Measurements from ENCODE around the gene FRMD5. TPM values are rescaled to one million over a fixed set of nuclear protein-coding genes. Genes with fewer than 3 reads are reported as not detected.

Gene FRMD5
- total RNA-seq, 2 donors from 2014 or later: not detected

- Mint-ChIP-seq H3K9me3 (no peaks in the 10 kb centered on the region), H3K27me3 (peaks cover 30 to 41% of the 10 kb centered on the region in 2 donors), H3K36me3 (no peaks in the 10 kb centered on the region), H3K27ac (no peak overlapping the region), H3K4me3 (no peak overlapping the region), H3K4me1 (ENCODE audit: low read depth in 2 of 2) (no peaks in the 10 kb centered on the region)
- DNase-seq (ENCODE audit: low spot score) (no peak), ATAC-seq (no peak)
Measured at GRCh38 chr15:44149224-44149623, 45.8 kb downstream of the FRMD5 start.

GRCh38 chr15:44148580-44148979 lies 46.5 kb downstream of the FRMD5 start:
- peaks cover 30 to 39% of the 10 kb centered on the region in 2 donors for H3K27me3 Mint-ChIP-seq
- H3K4me3 Mint-ChIP-seq: no peak overlapping the region
- no peak overlapping the region for H3K27ac Mint-ChIP-seq
- ATAC-seq (no peak), DNase-seq (ENCODE audit: low spot score) (no peak)
- H3K9me3 Mint-ChIP-seq: no peaks in the 10 kb centered on the region
- H3K4me1 Mint-ChIP-seq (ENCODE audit: low read depth in 2 of 2): no peaks in the 10 kb centered on the region
- H3K36me3 Mint-ChIP-seq: no peaks in the 10 kb centered on the region

- Mint-ChIP-seq H3K4me1 (ENCODE audit: low read depth in 2 of 2) (no peaks in the 10 kb centered on the region), H3K27me3 (peaks cover 29 to 30% of the 10 kb centered on the region in 2 donors), H3K4me3 (no peak overlapping the region), H3K27ac (no peak overlapping the region), H3K9me3 (no peaks in the 10 kb centered on the region), H3K36me3 (no peaks in the 10 kb centered on the region)
- DNase-seq (ENCODE audit: low spot score): no peak
- no peak for ATAC-seq
Measured at GRCh38 chr15:44147636-44148035, 47.4 kb downstream of the FRMD5 start.

- Mint-ChIP-seq H3K36me3 (no peaks in the 10 kb centered on the region), H3K9me3 (no peaks in the 10 kb centered on the region), H3K27ac (no peak overlapping the region), H3K4me3 (no peak overlapping the region), H3K4me1 (ENCODE audit: low read depth in 2 of 2) (no peaks in the 10 kb centered on the region), H3K27me3 (peaks cover 23 to 24% of the 10 kb centered on the region in 2 donors)
- ATAC-seq (no peak), DNase-seq (ENCODE audit: low spot score) (no peak)
Measured at GRCh38 chr15:44145495-44145894, 49.6 kb downstream of the FRMD5 start.

GRCh38 chr15:44144992-44145391 lies 50.1 kb downstream of the FRMD5 start:
- H3K36me3 Mint-ChIP-seq: no peaks in the 10 kb centered on the region
- no peaks in the 10 kb centered on the region for H3K4me1 Mint-ChIP-seq (ENCODE audit: low read depth in 2 of 2)
- H3K27me3 Mint-ChIP-seq: peaks cover 19 to 22% of the 10 kb centered on the region in 2 donors
- no peak overlapping the region for H3K4me3 Mint-ChIP-seq
- ATAC-seq (no peak), DNase-seq (ENCODE audit: low spot score) (no peak)
- H3K9me3 Mint-ChIP-seq: no peaks in the 10 kb centered on the region
- no peak overlapping the region for H3K27ac Mint-ChIP-seq

GRCh38 chr15:44144184-44144583 lies 50.9 kb downstream of the FRMD5 start:
- DNase-seq (ENCODE audit: low spot score) (no peak), ATAC-seq (no peak)
- H3K27ac Mint-ChIP-seq: no peak overlapping the region
- H3K9me3 Mint-ChIP-seq: no peaks in the 10 kb centered on the region
- H3K4me3 Mint-ChIP-seq: no peak overlapping the region
- no peaks in the 10 kb centered on the region for H3K4me1 Mint-ChIP-seq (ENCODE audit: low read depth in 2 of 2)
- peaks cover 11 to 16% of the 10 kb centered on the region in 2 donors for H3K27me3 Mint-ChIP-seq
- H3K36me3 Mint-ChIP-seq: no peaks in the 10 kb centered on the region

GRCh38 chr15:44137750-44138149 lies 57.3 kb downstream of the FRMD5 start:
- Mint-ChIP-seq H3K4me3 (no peak overlapping the region), H3K4me1 (ENCODE audit: low read depth in 2 of 2) (no peaks in the 10 kb centered on the region), H3K27me3 (peaks cover 14 to 19% of the 10 kb centered on the region in 2 donors), H3K9me3 (no peaks in the 10 kb centered on the region), H3K36me3 (no peaks in the 10 kb centered on the region), H3K27ac (no peak overlapping the region)
- ATAC-seq (no peak), DNase-seq (ENCODE audit: low spot score) (no peak)

- Mint-ChIP-seq H3K9me3 (no peaks in the 10 kb centered on the region), H3K27me3 (peaks cover 14 to 22% of the 10 kb centered on the region in 2 donors), H3K4me3 (no peak overlapping the region), H3K27ac (no peak overlapping the region), H3K36me3 (no peaks in the 10 kb centered on the region), H3K4me1 (ENCODE audit: low read depth in 2 of 2) (no peaks in the 10 kb centered on the region)
- no peak for DNase-seq (ENCODE audit: low spot score)
- no peak for ATAC-seq
Measured at GRCh38 chr15:44136991-44137477, 58.0 kb downstream of the FRMD5 start.

- no peaks in the 10 kb centered on the region for H3K9me3 Mint-ChIP-seq
- H3K36me3 Mint-ChIP-seq: no peaks in the 10 kb centered on the region
- no peaks in the 10 kb centered on the region for H3K4me1 Mint-ChIP-seq (ENCODE audit: low read depth in 2 of 2)
- DNase-seq (ENCODE audit: low spot score) (no peak), ATAC-seq (no peak)
- H3K27ac Mint-ChIP-seq: no peak overlapping the region
- H3K4me3 Mint-ChIP-seq: no peak overlapping the region
- peaks cover 31 to 39% of the 10 kb centered on the region in 2 donors for H3K27me3 Mint-ChIP-seq
Measured at GRCh38 chr15:44132057-44132456, 63.0 kb downstream of the FRMD5 start.

GRCh38 chr15:44130778-44131177 lies 64.3 kb downstream of the FRMD5 start:
- no peaks in the 10 kb centered on the region for H3K4me1 Mint-ChIP-seq (ENCODE audit: low read depth in 2 of 2)
- DNase-seq (ENCODE audit: low spot score) (no peak), ATAC-seq (no peak)
- no peaks in the 10 kb centered on the region for H3K36me3 Mint-ChIP-seq
- no peak overlapping the region for H3K4me3 Mint-ChIP-seq
- H3K27me3 Mint-ChIP-seq: peaks cover 27 to 47% of the 10 kb centered on the region in 2 donors
- H3K9me3 Mint-ChIP-seq: no peaks in the 10 kb centered on the region
- H3K27ac Mint-ChIP-seq: no peak overlapping the region

- H3K36me3 Mint-ChIP-seq: no peaks in the 10 kb centered on the region
- no peak for ATAC-seq
- peaks cover 26 to 47% of the 10 kb centered on the region in 2 donors for H3K27me3 Mint-ChIP-seq
- H3K4me1 Mint-ChIP-seq (ENCODE audit: low read depth in 2 of 2): no peaks in the 10 kb centered on the region
- no peaks in the 10 kb centered on the region for H3K9me3 Mint-ChIP-seq
- H3K27ac Mint-ChIP-seq: no peak overlapping the region
- no peak overlapping the region for H3K4me3 Mint-ChIP-seq
- no peak for DNase-seq (ENCODE audit: low spot score)
Measured at GRCh38 chr15:44129911-44130310, 65.2 kb downstream of the FRMD5 start.

- H3K27me3 Mint-ChIP-seq: peaks cover 19 to 36% of the 10 kb centered on the region in 2 donors
- no peaks in the 10 kb centered on the region for H3K4me1 Mint-ChIP-seq (ENCODE audit: low read depth in 2 of 2)
- no peak overlapping the region for H3K4me3 Mint-ChIP-seq
- DNase-seq (ENCODE audit: low spot score): no peak
- no peaks in the 10 kb centered on the region for H3K36me3 Mint-ChIP-seq
- H3K27ac Mint-ChIP-seq: no peak overlapping the region
- H3K9me3 Mint-ChIP-seq: no peaks in the 10 kb centered on the region
- no peak for ATAC-seq
Measured at GRCh38 chr15:44128443-44128842, 66.6 kb downstream of the FRMD5 start.

- H3K9me3 Mint-ChIP-seq: no peaks in the 10 kb centered on the region
- H3K27me3 Mint-ChIP-seq: peaks cover 15 to 24% of the 10 kb centered on the region in 2 donors
- H3K4me1 Mint-ChIP-seq (ENCODE audit: low read depth in 2 of 2): no peaks in the 10 kb centered on the region
- no peak overlapping the region for H3K4me3 Mint-ChIP-seq
- no peaks in the 10 kb centered on the region for H3K36me3 Mint-ChIP-seq
- H3K27ac Mint-ChIP-seq: no peak overlapping the region
- DNase-seq (ENCODE audit: low spot score) (no peak), ATAC-seq (no peak)
Measured at GRCh38 chr15:44125879-44126278, 69.2 kb downstream of the FRMD5 start.

GRCh38 chr15:44102675-44103254 lies 92.3 kb downstream of the FRMD5 start:
- no peaks in the 10 kb centered on the region for H3K36me3 Mint-ChIP-seq
- H3K4me1 Mint-ChIP-seq (ENCODE audit: low read depth in 2 of 2): no peaks in the 10 kb centered on the region

GRCh38 chr15:44101944-44102343 lies 93.1 kb downstream of the FRMD5 start:
- H3K27me3 Mint-ChIP-seq: peaks cover 10 to 32% of the 10 kb centered on the region in 2 donors
- DNase-seq (ENCODE audit: low spot score): no peak
- H3K9me3 Mint-ChIP-seq: no peaks in the 10 kb centered on the region

More at GRCh38 chr15:44102675-44103254, 92.3 kb downstream of the FRMD5 start:
- Mint-ChIP-seq H3K27me3 (peaks cover 10 to 36% of the 10 kb centered on the region in 2 donors), H3K27ac (no peak overlapping the region), H3K4me3 (no peak overlapping the region), H3K9me3 (no peaks in the 10 kb centered on the region)
- DNase-seq (ENCODE audit: low spot score) (no peak), ATAC-seq (no peak)

More at GRCh38 chr15:44101944-44102343, 93.1 kb downstream of the FRMD5 start:
- Mint-ChIP-seq H3K36me3 (no peaks in the 10 kb centered on the region), H3K4me3 (no peak overlapping the region), H3K4me1 (ENCODE audit: low read depth in 2 of 2) (no peaks in the 10 kb centered on the region), H3K27ac (no peak overlapping the region)
- no peak for ATAC-seq

Measured in natural killer cell treated with Interleukin-12 subunit alpha and Interleukin-12 subunit beta and Interleukin-15 and Interleukin-18, amount 100 ng/mL, for 72 hours (primary cell).